Fibroblast of villous mesenchyme (primary cell): ENCODE results near the gene ZNF77. TPM values are rescaled to one million over a fixed set of nuclear protein-coding genes. Genes with fewer than 3 reads are reported as not detected.
"Not testable (repeated sequence)": the region's sequence is repeated elsewhere in the genome, so short reads cannot be mapped to it uniquely, and the experiment has no call there.

Source experiments
- DNase-seq: peaks from one replicate; pipeline ENCODE4 v3.0.0-alpha.2; 2010; ENCODE audit warnings: low read depth
- H3K4me3 ChIP-seq: 2 replicates; pipeline ENCODE4 v1.5.1; 2011; ENCODE audit warnings: low read depth, mild to moderate bottlenecking, low read length
- CTCF ChIP-seq: IDR thresholded peaks from 2 replicates; pipeline ENCODE4 v1.5.1; 2012; ENCODE audit warnings: low read depth, mild to moderate bottlenecking, low read length; ENCODE audit not compliant: insufficient read depth
- total RNA-seq: library from RNA; depleted of rRNA; stranded (reverse); fragments of >200 nt; gene quantifications from 2 replicates; pipeline ENCODE4 v1.2.3, GENCODE V29; 2012

Gene ZNF77
- total RNA-seq, 1 donor: 3.0 TPM

- no peak for TF ChIP-seq CTCF
- no peak overlapping the region for H3K4me3 ChIP-seq
- peak; percentile 20 for DNase-seq
These were observed 21.8 kb downstream of the ZNF77 start for GRCh38 chr19:2922987-2923386.

GRCh38 chr19:2917275-2918184 is 27.2 kb downstream of the ZNF77 start:
- no peak overlapping the region for H3K4me3 ChIP-seq
- TF ChIP-seq CTCF: no peak
- no peak for DNase-seq

DNA sequence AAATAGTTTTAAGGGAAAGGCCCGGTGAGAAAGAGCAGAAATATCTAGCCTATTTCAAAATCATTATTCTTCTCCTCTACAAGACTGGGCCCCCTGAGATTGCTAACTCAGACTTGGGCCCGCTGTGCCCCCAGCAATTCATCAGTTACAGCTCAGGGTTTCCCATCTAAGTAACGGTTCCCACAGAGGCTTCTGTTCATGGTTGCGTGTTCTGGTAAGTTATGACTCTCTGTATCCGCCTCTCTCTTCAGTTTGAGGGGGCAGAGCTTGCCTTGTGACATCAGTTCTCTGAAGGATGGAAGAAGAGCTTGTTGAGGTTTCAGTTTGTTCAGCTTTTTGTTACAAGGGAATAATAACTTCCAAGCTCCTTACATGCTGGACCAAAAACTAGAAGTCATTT is 32.5 kb downstream of the ZNF77 start:
- DNase-seq: no peak
- H3K4me3 ChIP-seq: no peak overlapping the region
- no peak for TF ChIP-seq CTCF

DNA sequence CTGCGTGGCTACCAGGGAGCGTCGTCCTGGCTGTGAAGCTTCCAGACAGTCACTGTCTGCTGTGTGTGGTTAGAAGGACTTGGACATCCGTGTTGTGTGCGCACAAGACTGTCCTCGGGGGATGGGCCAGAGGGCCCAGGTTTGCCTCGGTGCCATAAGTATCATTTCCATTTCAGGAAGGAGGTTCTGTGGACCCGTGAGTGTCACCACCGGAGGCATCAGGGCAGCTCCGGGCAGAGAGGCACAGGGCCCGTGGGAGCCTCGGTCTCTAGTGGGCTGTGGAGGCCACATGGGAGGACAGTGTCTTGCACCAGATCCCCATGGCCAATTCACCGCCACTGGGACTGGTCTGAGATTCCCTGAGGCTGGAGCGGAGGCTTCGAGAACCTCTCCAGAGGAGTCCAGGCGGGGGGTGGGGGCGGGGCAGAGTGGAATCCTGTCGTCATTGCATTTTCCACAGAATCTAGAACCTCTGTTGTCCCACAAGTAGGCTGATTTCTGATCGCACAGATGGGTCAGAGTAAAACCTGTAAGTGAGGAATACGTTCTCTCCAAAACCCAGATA is 38.1 kb downstream of the ZNF77 start:
- no peak for DNase-seq
- TF ChIP-seq CTCF: no peak
- no peak overlapping the region for H3K4me3 ChIP-seq

GRCh38 chr19:2905918-2906519 is 38.8 kb downstream of the ZNF77 start:
- DNase-seq: no peak
- TF ChIP-seq CTCF: no peak
- no peak overlapping the region for H3K4me3 ChIP-seq

DNA sequence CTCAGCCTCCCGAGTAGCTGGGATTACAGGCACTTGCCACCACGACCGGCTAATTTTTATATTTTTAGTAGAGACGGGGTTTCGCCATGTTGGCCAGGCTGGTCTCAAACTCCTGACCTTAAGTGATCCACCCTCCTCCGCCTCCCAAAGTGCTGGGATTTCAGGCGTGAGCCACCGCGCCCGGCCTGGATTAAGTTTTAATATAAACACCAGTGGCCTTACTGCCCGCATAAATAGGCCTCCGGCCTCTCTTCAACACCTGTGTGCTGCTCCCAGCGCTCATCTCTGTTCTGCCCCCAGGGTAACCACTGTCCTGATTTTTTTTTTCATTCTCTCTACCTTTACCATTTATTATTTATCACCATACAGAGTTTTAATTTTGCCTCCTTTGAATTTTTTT is 41.4 kb downstream of the ZNF77 start:
- H3K4me3 ChIP-seq, DNase-seq: not testable (repeated sequence)

DNA sequence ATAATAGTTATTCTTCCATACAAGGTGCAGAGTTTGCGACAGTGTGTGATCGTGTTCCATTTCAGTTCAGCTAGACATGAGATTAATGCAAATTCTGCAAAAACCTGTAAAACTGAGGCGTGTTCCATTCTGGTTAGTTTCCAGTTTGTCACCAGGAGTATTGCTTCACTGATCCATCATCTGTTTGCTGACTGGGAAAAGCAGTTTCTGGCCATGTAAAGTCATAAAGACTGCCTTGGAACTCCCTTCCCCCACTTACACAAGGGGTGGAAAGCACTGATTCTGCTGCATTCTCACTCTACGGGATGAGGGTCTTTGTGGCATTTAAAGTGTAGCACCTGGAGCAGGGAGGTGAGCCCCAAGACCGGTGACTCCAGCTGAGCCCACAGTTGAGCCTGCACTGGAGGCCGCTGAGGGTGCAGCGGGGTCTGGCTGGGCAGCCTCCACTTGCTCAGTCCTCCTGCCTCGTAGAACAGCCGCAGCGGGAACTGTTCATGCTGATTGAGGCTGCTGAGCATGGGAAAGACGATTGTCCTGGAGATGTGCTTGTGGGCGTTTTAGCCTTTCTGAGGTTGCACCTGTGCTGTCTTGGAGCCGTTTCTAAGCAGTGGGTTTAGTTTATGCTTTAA is 42.1 kb downstream of the ZNF77 start:
- TF ChIP-seq CTCF: no peak
- peak; percentile 9 for DNase-seq
- no peak overlapping the region for H3K4me3 ChIP-seq
